PFSK-1 (cell line): ENCODE data around the gene CDKN1A.

ENCODE experiments used
- FOXP2 ChIP-seq: optimal IDR thresholded peaks from 2 replicates; pipeline ENCODE3; 2011; ENCODE audit warnings: borderline replicate concordance, control low read depth, inconsistent platforms; ENCODE audit not compliant: insufficient read depth; ENCODE audit errors: extremely low read length, extremely low read depth
- POLR2AphosphoS5 ChIP-seq: IDR thresholded peaks from 2 replicates; pipeline ENCODE4 v1.6.1; 2012; ENCODE audit warnings: low read depth, mild to moderate bottlenecking, control low read depth, low read length, moderate library complexity
- REST ChIP-seq, 2 experiments: IDR thresholded peaks; 2 replicates each; pipeline versions ENCODE4 v1.6.1 to v1.8.0; 2011 to 2012; ENCODE audit warnings: low read depth in 2 of 2, low read length in 2 of 2, control low read depth in 1 of 2, inconsistent platforms in 1 of 2, mild to moderate bottlenecking in 1 of 2, moderate library complexity in 1 of 2; ENCODE audit not compliant: insufficient read depth in 1 of 2
- SIN3A ChIP-seq: IDR thresholded peaks from 2 replicates; pipeline ENCODE4 v1.6.1; 2012; ENCODE audit warnings: mild to moderate bottlenecking, low read length, moderate library complexity, borderline replicate concordance; ENCODE audit not compliant: insufficient read depth
- TAF1 ChIP-seq: IDR thresholded peaks from 2 replicates; pipeline ENCODE4 v1.6.1; 2012; ENCODE audit warnings: low read length, control low read depth, borderline replicate concordance; ENCODE audit not compliant: insufficient read depth

Gene CDKN1A

GRCh38 chr6:36638579-36638978 is 39.9 kb upstream of the CDKN1A start:
- TF ChIP-seq REST (IDR thresholded peaks at IDR 0.05; ENCODE audit: insufficient read depth in 1 of 2, low read depth in 2 of 2, low read length in 2 of 2) (no peak), SIN3A (no peak), FOXP2 (no peak)

GRCh38 chr6:36639171-36639808 is 39.2 kb upstream of the CDKN1A start:
- TF ChIP-seq TAF1 (no peak), POLR2AphosphoS5 (no peak), REST (IDR thresholded peaks at IDR 0.05; ENCODE audit: insufficient read depth in 1 of 2, low read depth in 2 of 2, low read length in 2 of 2) (no peak), SIN3A (no peak), FOXP2 (no peak)

- no peak for TF ChIP-seq SIN3A
- TF ChIP-seq POLR2AphosphoS5 = no peak
- no peak for TF ChIP-seq REST (IDR thresholded peaks at IDR 0.05; ENCODE audit: insufficient read depth in 1 of 2, low read depth in 2 of 2, low read length in 2 of 2)
Measured at GRCh38 chr6:36641543-36641942, 37.0 kb upstream of the CDKN1A start.

GRCh38 chr6:36642913-36643817 is 35.3 kb upstream of the CDKN1A start:
- TF ChIP-seq POLR2AphosphoS5 (no peak), REST (IDR thresholded peaks at IDR 0.05; ENCODE audit: insufficient read depth in 1 of 2, low read depth in 2 of 2, low read length in 2 of 2) (no peak), TAF1 (no peak), FOXP2 (no peak), SIN3A (no peak)
